Right lobe of liver (tissue), 6 donors: Measurements from ENCODE around the gene FBXL12. TPM values are rescaled to one million over a fixed set of nuclear protein-coding genes. Genes with fewer than 3 reads are reported as not detected.

Source experiments
- ATAC-seq, 4 donors: fragments of 200-7000 bp; cut with Tn5 transposase; one replicate each; pipeline ENCODE4 v1.9.1; 2020; ENCODE audit warnings: mild to moderate bottlenecking in 4 of 4, moderate library complexity in 4 of 4
- DNase-seq, 3 donors: peaks; one replicate each; pipeline ENCODE4 v3.0.0-alpha.2; 2020
- H3K27ac ChIP-seq, 3 donors: fragments of 200-600 bp; one replicate each; pipeline ENCODE4 v1.8.0; 2022
- H3K27me3 ChIP-seq, 2 donors: fragments of 200-600 bp; one replicate each; pipeline ENCODE4 v1.8.0; 2022
- H3K36me3 ChIP-seq, 4 donors: fragments of 200-600 bp; sonication (generic) in 1 of 4; one replicate each; pipeline versions ENCODE4 v1.5.1 to v1.8.0; 2017 to 2022; ENCODE audit warnings: control low read depth in 1 of 4
- H3K4me1 ChIP-seq, 4 donors: fragments of 200-600 bp; sonication (generic) in 1 of 4; one replicate each; pipeline versions ENCODE4 v1.5.1 to v1.8.0; 2017 to 2022; ENCODE audit warnings: control low read depth in 1 of 4
- H3K4me3 ChIP-seq, 3 donors: fragments of 200-600 bp; one replicate each; pipeline ENCODE4 v1.8.0; 2022
- H3K9me3 ChIP-seq, 4 donors: fragments of 200-600 bp; sonication (generic) in 1 of 4; one replicate each; pipeline versions ENCODE4 v1.5.1 to v1.8.0; 2017 to 2022; ENCODE audit warnings: control low read depth in 1 of 4
- POLR2A ChIP-seq: fragments of 450-650 bp; IDR thresholded peaks from one replicate; pipeline ENCODE4 v1.6.1; 2017; ENCODE audit warnings: antibody characterized with exemption, mild to moderate bottlenecking
- WGBS: methylation state at CpG from one replicate; pipeline ENCODE4 v1.1.6; 2018; ENCODE audit warnings: low coverage, low lambda C conversion rate; ENCODE audit not compliant: insufficient coverage; ENCODE audit errors: missing lambda C conversion rate; 5-methylcytosine and 5-hydroxymethylcytosine counted together
- intact Hi-C, 2 donors: fragments of 100-400 bp; cut with DNase I; formaldehyde crosslinking; loops; one replicate each; pipeline versions ENCODE4 v1.11.2 to v1.14.1; 2022
- total RNA-seq, 6 experiments: library from RNA; depleted of rRNA in 2 of 6; stranded (reverse); fragments of >200 nt in 2 of 6; fragmentation: NEBNext Ultra II Directional in 3 of 6; extraction: Animal tissue kit (Norgen Biotek cat#: 25700) in 3 of 6; gene quantifications; one replicate each; pipeline versions ENCODE4 v1.1.0 to v1.2.4, GENCODE V29; 2016 to 2023
- TF ChIP-seq, protein P1 (sequence below), 4 donors: fragments of 200-600 bp in 3 of 4; fragments of 450-650 bp in 1 of 4; IDR thresholded peaks; one replicate each; pipeline versions ENCODE4 v1.5.1 to v1.8.0; 2016 to 2022; ENCODE audit warnings: antibody characterized with exemption in 4 of 4, mild to moderate bottlenecking in 2 of 4
- donor health status: DM: no; HTN: yes; CAD: no.
- donor health status: DM: no; HTN: no; CAD: no.
- donor health status: DM: no; HTN: no; CAD: no.
- donor health status: DM: no; HTN: yes; CAD: no.
- donor health status: DM: no; HTN: yes; CAD: no.

Gene FBXL12
- total RNA-seq, 6 experiments from 2014 or later, result 9.8 to 18.4 (median 10.9) TPM

DNA sequence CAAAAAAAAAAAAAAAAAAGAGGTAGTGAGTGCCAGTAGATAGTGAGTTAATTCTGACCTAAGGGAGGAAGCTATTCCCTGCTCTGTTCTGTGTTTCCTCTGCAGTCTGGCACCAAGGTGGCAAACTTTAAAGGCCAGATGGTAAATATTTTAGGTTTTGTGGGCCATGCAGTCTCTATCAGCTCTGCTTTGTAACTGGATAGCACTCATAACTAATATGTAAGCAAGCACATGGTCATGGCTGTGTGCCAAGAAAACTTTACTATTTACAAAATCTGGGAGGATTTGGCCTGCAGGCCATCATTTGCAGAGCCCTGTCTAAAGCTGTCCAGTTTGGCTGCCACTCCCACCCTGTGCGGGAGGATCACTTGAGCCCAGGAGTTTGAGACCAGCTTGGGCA lies 20.5 kb upstream of the FBXL12 start:
- no peaks in the 10 kb centered on the region for H3K9me3 ChIP-seq
- H3K4me3 ChIP-seq, result no peak overlapping the region
- intact Hi-C loops, result no loop called here
- ATAC-seq (no peak), DNase-seq (no peak)
- peaks cover 0 to 35% (median 9%) of the 10 kb centered on the region in 4 donors for H3K36me3 ChIP-seq
- H3K27me3 ChIP-seq, result no peaks in the 10 kb centered on the region
- TF ChIP-seq POLR2A, result no peak
- TF ChIP-seq, protein P1, sequence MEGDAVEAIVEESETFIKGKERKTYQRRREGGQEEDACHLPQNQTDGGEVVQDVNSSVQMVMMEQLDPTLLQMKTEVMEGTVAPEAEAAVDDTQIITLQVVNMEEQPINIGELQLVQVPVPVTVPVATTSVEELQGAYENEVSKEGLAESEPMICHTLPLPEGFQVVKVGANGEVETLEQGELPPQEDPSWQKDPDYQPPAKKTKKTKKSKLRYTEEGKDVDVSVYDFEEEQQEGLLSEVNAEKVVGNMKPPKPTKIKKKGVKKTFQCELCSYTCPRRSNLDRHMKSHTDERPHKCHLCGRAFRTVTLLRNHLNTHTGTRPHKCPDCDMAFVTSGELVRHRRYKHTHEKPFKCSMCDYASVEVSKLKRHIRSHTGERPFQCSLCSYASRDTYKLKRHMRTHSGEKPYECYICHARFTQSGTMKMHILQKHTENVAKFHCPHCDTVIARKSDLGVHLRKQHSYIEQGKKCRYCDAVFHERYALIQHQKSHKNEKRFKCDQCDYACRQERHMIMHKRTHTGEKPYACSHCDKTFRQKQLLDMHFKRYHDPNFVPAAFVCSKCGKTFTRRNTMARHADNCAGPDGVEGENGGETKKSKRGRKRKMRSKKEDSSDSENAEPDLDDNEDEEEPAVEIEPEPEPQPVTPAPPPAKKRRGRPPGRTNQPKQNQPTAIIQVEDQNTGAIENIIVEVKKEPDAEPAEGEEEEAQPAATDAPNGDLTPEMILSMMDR (IDR thresholded peaks at IDR 0.05), result no peak
- no peak overlapping the region for H3K27ac ChIP-seq
- peaks cover 0 to 21% (median 5%) of the 10 kb centered on the region in 4 donors for H3K4me1 ChIP-seq
- no CpG with 5 or more reads among the region's 1 CpG for WGBS

- H3K4me1 ChIP-seq, result peaks cover 0 to 21% (median 5%) of the 10 kb centered on the region in 4 donors
- intact Hi-C loops, result no loop called here
- H3K9me3 ChIP-seq, result no peaks in the 10 kb centered on the region
- TF ChIP-seq, protein P1 (IDR thresholded peaks at IDR 0.05), result no peak
- no peak for TF ChIP-seq POLR2A
- H3K27me3 ChIP-seq, result no peaks in the 10 kb centered on the region
- 80% methylated on average over 1 of the region's 15 CpGs for WGBS
- DNase-seq (no peak), ATAC-seq (no peak)
- no peak overlapping the region for H3K4me3 ChIP-seq
- no peak overlapping the region for H3K27ac ChIP-seq
- peaks cover 0 to 31% (median 8%) of the 10 kb centered on the region in 4 donors for H3K36me3 ChIP-seq
Observed at GRCh38 chr19:9838324-9838723, 19.4 kb upstream of the FBXL12 start.

DNA sequence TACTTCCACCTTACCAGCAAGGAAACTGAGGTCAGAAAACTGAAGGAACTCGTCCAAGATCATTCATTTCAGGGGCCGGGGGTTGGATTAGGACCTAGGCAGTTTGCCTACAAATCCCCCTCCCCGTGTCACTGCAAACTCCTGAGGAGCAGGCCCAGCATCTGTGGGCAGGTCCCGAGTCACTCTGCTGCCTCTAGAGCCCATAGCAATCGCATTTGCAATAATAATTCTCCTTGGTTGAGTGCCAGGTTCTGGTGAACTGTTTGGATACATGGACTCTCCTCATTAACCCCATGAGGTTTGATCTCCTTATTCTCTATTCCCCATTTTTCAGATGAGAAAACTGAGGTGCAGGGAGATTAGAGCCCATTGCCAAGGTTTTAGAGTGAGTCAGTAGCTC lies 17.1 kb upstream of the FBXL12 start:
- Histone ChIP-seq H3K27ac (no peak overlapping the region), H3K4me3 (peak overlapping the region; percentile 77 to 97 (median 88)), H3K36me3 (peaks cover 0 to 15% (median 5%) of the 10 kb centered on the region in 4 donors), H3K4me1 (peaks cover 0 to 21% (median 5%) of the 10 kb centered on the region in 4 donors), H3K9me3 (no peaks in the 10 kb centered on the region), H3K27me3 (no peaks in the 10 kb centered on the region)
- intact Hi-C loops, result no loop called here
- TF ChIP-seq, protein P1 (IDR thresholded peaks at IDR 0.05), result no peak
- TF ChIP-seq POLR2A, result no peak
- whole genome bisulfite sequencing, result 0% methylated on average over 4 of the region's 5 CpGs
- ATAC-seq (no peak), DNase-seq (no peak)

DNA sequence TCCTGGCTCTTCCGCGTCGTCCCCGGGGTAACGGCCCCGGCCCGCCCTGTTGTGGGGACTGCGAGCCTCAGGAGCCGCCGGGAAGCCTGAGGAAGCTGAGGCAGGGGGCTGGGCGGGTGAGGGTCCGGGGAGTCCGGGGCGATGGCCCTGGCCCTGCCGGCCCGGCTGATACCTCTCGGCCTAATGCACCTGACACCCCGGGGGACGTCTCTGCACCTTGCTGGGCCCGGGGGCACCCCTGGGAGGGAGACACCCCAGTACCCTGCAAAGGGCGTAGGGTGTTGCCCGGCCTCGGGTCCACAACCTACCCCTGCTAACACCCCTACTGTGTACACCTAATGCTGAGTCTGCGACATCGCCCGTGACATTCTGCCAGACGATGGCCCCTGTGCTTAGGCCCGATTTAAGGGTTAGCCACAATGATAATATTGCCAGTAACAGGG lies 16.6 kb upstream of the FBXL12 start:
- Histone ChIP-seq H3K4me1 (peaks cover 0 to 21% (median 5%) of the 10 kb centered on the region in 4 donors), H3K27me3 (no peaks in the 10 kb centered on the region), H3K27ac (peak overlapping the region in 2 of 3 donors; percentile 16 to 41), H3K4me3 (peak overlapping the region; percentile 77 to 97 (median 88)), H3K36me3 (peaks cover 0 to 11% (median 3%) of the 10 kb centered on the region in 4 donors), H3K9me3 (no peaks in the 10 kb centered on the region)
- peak in 1 of 4 donors; percentile 5 for ATAC-seq
- no peak for TF ChIP-seq POLR2A
- TF ChIP-seq, protein P1 (IDR thresholded peaks at IDR 0.05), result no peak
- peak in 1 of 3 donors; percentile 41 for DNase-seq
- intact Hi-C loops, result no loop called here
- no CpG with 5 or more reads among the region's 28 CpGs for WGBS
